SK-N-SH (cell line): ENCODE data around the gene ATP6AP1.

ENCODE experiments used
- CTCF ChIP-seq: fragments of 200-600 bp; sonication (generic); IDR thresholded peaks from 2 replicates; pipeline ENCODE4 v1.6.1; 2017; ENCODE audit warnings: antibody characterized with exemption, mild to moderate bottlenecking, moderate library complexity
- EP300 ChIP-seq, 2 experiments: IDR thresholded peaks; 2 replicates each; pipeline versions ENCODE4 v1.4.0 to v1.6.1; 2012; ENCODE audit warnings: borderline replicate concordance in 1 of 2, low read depth in 1 of 2, low read length in 1 of 2
- EZH2phosphoT487 ChIP-seq: fragments of 200-600 bp; sonication (generic); IDR thresholded peaks from 2 replicates; pipeline ENCODE4 v1.6.1; 2017; ENCODE audit warnings: low read depth, mixed run types, mild to moderate bottlenecking, antibody characterized with exemption, moderate library complexity, borderline replicate concordance
- FOSL2 ChIP-seq: IDR thresholded peaks from 2 replicates; pipeline ENCODE4 v1.4.0; 2012; ENCODE audit warnings: low read depth, mild to moderate bottlenecking, moderate library complexity, borderline replicate concordance
- FOXJ3 ChIP-seq: sonication (generic); formaldehyde crosslinking; IDR thresholded peaks from 2 replicates; pipeline ENCODE4 v1.5.1; 2020; ENCODE audit warnings: mild to moderate bottlenecking, missing genetic modification reagents
- FOXM1 ChIP-seq: IDR thresholded peaks from 2 replicates; pipeline ENCODE4 v1.4.0; 2012; ENCODE audit warnings: low read depth, mild to moderate bottlenecking
- MEF2A ChIP-seq: IDR thresholded peaks from 2 replicates; pipeline ENCODE4 v1.4.0; 2012; ENCODE audit warnings: low read depth, borderline replicate concordance
- MXI1 ChIP-seq: IDR thresholded peaks from 2 replicates; pipeline ENCODE4 v1.6.1; 2012; ENCODE audit warnings: mild to moderate bottlenecking, low read depth, low read length, improper control_type of control experiment
- POLR2AphosphoS5 ChIP-seq: IDR thresholded peaks from 2 replicates; pipeline ENCODE4 v1.6.1; 2012; ENCODE audit warnings: low read depth, low read length
- RAD21 ChIP-seq: IDR thresholded peaks from 2 replicates; pipeline ENCODE4 v1.6.1; 2012; ENCODE audit warnings: mild to moderate bottlenecking, low read length
- RCOR1 ChIP-seq: fragments of 150-350 bp; IDR thresholded peaks from 2 replicates; pipeline ENCODE4 v1.6.1; 2017; ENCODE audit warnings: antibody characterized with exemption, low read length
- SMC3 ChIP-seq: IDR thresholded peaks from 2 replicates; pipeline ENCODE4 v1.6.1; 2012; ENCODE audit warnings: low read depth, low read length, improper control_type of control experiment
- USF2 ChIP-seq: fragments of 150-350 bp; IDR thresholded peaks from 2 replicates; pipeline ENCODE4 v1.6.1; 2017; ENCODE audit warnings: antibody characterized with exemption, low read length, low read depth, borderline replicate concordance

DNA sequence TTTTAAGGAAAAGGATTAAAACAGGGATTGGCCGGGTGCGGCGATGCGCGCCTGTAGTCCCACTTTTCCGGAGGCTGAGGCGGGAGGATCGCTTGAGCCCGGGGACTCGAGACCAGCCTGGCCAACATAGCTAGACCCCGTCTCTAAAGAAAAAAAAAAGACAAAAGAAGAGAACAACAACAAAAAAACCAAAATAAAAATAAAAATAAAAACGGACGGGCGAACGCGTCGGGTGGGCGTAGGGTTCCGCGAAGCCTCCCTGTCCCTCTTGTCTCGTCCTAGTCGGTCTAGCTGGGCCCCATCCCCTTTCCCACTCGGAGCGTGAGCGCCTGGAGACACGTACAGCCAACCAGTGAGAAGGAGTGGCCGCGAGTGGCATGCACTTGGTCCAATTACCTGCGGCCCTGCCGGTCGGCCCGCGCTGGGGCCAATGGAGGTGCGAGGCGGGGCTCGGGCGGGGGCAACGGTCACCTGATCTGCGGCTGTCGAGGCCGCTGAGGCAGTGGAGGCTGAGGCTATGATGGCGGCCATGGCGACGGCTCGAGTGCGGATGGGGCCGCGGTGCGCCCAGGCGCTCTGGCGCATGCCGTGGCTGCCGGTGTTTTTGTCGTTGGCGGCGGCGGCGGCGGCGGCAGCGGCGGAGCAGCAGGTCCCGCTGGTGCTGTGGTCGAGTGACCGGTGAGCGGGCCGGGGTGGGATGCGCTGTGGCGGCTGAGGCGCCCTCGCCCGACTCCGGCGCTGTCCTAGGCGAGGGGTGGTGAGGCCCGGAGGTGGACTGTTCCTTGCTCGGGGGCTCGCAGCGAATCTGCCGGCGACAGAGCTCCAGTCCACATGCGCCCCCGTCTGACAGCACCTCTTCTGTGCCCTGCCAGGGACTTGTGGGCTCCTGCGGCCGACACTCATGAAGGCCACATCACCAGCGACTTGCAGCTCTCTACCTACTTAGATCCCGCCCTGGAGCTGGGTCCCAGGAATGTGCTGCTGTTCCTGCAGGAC, at the start of gene ATP6AP1:
- TF ChIP-seq CTCF (peak; percentile 9; the same call in 1 of the 2 replicates), POLR2AphosphoS5 (peak; percentile 49; the same call in 1 of the 2 replicates), EZH2phosphoT487 (no peak), RCOR1 (no peak), RAD21 (peak; percentile 34), MXI1 (peak; percentile 42; the same call in 1 of the 2 replicates), FOXJ3 (CRISPR knock-in tag) (no peak), EP300 (IDR thresholded peaks at IDR 0.05; ENCODE audit: borderline replicate concordance in 1 of 2, low read depth in 1 of 2, low read length in 1 of 2) (no peak), SMC3 (no peak), FOXM1 (no peak), USF2 (peak; percentile 30; the same call in 1 of the 2 replicates), MEF2A (no peak), FOSL2 (no peak)
